HG02840 (cell line): ENCODE results near the gene NUTM2D.
"Not testable (repeated sequence)": the region's sequence is repeated elsewhere in the genome, so short reads cannot be mapped to it uniquely, and the experiment has no call there.

Source experiments
- ATAC-seq: cut with Tn5 transposase; IDR thresholded peaks from one replicate; pipeline ENCODE4 v1.9.1; 2021; ENCODE audit warnings: mild to moderate bottlenecking, moderate library complexity, moderate number of reproducible peaks; ENCODE audit not compliant: unreplicated experiment, low FRiP score

NUTM2D gene

DNA sequence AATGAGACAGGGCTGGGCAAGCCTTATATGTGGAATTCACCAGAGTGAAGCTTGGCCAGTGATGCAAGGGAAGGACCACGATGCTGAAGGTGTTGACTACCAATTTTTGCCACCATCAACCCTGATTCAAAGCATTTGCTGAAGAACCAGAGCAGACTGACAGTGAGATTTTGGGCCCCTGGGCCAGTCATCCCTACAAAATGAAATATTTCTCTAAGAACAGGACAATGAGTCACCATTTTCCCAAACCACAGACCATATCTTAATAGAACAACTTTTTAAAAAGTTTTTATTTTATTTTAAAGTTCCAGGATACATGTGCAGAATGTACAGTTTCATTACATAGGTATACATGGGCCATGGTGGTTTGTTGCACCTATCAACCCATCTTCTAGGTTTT is 16.5 kb downstream of the NUTM2D start:
- ATAC-seq = not testable (repeated sequence)

DNA sequence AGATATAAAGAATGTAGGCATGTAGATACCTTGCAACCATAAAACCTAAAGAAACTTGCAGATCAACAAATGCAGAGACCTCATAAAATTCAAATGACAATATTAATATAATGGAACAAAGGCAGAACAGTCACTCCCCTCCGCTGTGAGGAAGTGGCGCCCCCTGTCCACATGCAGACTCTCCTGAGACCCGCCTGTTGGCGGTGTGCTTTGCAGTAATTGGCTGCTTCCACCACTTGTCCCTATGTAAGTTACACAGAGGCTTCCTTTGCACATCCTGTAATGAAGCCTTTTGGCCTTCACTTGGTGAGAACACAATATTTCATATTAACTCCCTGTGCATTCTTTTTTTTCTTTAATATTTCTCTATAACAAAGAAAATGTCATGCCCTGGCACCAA is 21.6 kb downstream of the NUTM2D start:
- not testable (repeated sequence) for ATAC-seq

GRCh38 chr10:87383149-87383857 is 25.8 kb downstream of the NUTM2D start:
- not testable (repeated sequence) for ATAC-seq

DNA sequence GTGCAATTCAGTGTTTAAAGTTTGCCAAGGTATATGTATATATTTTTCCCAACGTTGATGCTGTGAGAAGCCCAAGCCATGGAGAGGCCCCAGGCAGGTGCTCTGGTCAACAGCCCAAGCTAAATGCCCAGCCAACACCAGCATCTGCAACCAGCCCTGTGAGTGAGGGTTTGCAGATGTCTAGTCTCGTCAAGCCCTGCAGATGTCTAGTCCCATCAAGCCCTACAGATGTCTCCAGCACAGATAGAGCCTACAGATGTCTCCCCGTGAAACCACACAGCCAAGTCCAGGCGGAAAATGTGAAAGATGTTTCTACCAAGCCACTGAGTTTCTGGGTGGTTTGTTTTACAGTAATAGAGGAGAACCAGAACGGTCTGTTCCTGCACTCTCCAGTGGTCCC is 26.7 kb downstream of the NUTM2D start:
- not testable (repeated sequence) for ATAC-seq

DNA sequence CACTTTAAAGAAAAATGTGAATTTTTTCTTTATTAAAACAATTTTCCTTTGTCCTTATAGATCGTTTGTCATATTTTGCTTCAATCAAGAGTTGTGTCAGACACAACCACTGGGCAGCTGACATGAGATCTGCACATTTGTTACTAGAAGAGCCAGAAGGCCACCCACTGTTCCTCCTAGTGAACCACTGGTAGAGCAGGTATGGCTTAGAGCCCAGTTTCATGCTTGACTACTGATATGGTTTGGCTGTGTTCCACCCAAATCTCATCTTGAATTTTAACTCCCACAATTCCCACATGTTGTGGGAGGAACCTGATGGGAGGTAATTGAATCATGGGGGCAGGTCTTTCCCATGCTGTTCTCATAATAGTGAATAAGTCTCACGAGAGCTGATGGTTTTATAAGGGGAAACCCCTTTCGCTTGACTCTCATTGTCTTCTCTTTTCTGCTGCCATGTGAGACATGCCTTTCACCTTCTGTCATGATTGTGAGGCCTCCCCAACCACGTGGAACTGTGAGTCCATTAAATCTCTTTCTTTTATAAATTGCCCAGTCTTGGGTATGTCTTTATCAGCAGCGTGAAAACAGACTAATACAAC is 28.3 kb downstream of the NUTM2D start:
- not testable (repeated sequence) for ATAC-seq

DNA sequence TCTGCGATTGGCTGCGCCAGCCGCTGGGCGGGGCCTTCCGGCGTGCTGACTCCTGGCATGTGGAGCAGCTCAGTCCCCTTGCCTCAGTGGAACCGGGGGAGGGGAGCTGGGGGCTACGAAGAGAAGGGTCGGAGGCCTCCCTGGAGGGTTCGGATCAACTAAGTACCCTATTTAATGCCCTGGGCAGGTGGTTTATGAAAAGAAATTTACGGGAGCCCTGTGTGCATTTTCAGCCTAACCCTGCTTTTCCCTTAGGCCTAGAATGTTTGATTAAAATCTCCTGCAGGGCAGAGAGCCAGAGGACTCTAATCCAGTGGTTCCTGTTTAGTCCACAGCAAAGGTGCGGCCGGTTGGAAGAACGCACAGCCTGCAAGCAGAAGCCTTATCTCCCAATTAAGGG is 33.8 kb downstream of the NUTM2D start:
- not testable (repeated sequence) for ATAC-seq

DNA sequence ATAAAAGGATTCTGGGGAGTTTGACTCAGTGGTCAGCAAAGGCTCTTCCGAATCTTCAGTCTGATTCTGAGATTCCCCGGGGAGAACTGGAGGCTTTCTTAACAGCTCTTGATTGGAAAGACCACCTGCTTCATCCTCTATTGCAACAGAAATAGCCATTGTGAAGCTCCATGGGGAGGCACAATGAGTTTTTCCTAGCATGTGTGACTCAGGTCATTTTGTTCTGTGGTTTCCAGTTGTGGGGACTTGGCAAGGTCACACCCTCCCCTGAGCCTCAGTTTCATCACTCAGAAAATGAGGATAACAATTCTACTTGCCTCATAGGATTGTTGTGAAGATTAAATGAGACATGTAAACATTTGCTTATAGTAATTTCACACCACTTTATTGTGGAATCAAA is 38.7 kb downstream of the NUTM2D start:
- ATAC-seq = not testable (repeated sequence)

- not testable (repeated sequence) for ATAC-seq
These were observed 40.9 kb downstream of the NUTM2D start for GRCh38 chr10:87398436-87398835.

DNA sequence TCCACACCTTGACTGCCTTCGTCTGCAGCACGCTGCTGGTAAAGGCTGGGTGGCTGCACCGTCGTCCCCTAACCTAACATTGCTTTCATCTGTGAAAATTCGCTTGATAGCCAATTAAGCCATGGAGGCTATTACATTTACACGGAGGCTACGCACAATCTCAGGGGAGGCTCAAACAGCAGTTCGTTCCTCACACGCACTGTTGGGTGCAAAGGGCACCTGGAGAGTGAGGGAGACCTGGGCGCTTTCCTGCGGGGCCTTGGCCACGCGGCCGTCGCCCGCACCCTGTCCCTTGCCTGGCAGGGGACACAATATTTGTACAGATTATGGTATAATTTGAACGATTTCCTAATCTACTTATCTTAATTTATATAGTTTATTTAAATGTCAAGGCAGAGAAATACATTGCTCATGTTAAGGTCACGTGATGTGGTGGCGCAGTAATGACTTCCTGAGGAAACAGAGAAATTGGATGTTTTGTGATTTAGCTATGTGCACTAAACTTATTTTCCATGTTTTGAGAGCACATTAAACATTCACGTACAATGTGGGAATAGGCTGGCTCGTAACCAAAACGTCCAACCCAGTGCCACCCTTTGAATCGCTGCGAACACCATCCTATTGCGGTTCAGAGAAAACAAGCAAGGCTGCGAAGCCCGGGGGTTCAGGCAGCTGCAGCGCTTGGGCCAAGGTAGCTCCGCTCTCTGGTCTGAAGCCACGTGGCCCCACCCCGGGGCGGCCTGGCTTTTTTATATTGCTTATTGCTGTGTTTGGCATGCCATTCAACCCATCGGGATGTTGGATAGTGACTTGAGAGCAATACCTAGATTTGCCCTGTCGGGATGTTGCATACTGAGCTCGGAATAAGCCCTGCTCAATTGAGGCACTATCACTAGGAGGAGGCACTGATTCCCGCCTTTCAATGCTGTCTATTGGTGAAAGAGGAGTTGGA is 50.2 kb downstream of the NUTM2D start:
- not testable (repeated sequence) for ATAC-seq

GRCh38 chr10:87413921-87414320 is 56.4 kb downstream of the NUTM2D start:
- ATAC-seq = not testable (repeated sequence)
